MM.1S (cell line): ENCODE results near the gene UBE2M.
"Not testable (repeated sequence)": the region's sequence is repeated elsewhere in the genome, so short reads cannot be mapped to it uniquely, and the experiment has no call there.

Source experiments
- CTCF ChIP-seq: fragments of 300-600 bp; sonication (generic); IDR thresholded peaks from 2 replicates; pipeline ENCODE4 v1.5.1; 2016; ENCODE audit warnings: antibody characterized with exemption, low read length, mixed read lengths
- EZH2 ChIP-seq: fragments of 300-600 bp; sonication (generic); optimal IDR thresholded peaks from 2 replicates; pipeline ENCODE3; 2017; ENCODE audit warnings: low read depth, mild to moderate bottlenecking, antibody characterized with exemption, low read length, mixed read lengths

GRCh38 chr19:58542641-58543372, 15.6 kb downstream of the UBE2M start:
- not testable (repeated sequence) for TF ChIP-seq CTCF, EZH2
